ENCODE measurements around the gene TMEM252.

Gene TMEM252

DNA sequence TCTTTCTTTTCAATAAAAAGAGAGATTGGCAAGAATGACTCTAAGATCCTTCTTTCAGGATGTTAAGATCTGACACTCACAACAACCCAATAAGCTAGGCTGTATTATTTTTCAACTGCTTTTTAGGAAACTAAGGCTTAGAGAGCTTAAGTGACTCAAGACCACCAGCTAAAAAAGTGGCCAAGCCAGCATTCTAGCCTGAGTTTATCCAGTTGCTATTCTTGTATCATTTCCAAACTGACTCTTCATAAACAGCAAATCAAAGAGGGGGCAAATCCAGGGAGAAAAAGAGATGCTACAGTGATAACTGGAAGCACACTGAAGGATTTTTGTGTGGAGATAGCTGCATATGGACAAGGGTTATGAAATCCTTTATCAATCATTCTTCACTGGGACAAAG lies 47.1 kb downstream of the TMEM252 start:
- no peak for DNase-seq (ENCODE audit: low read depth)
- no peak overlapping the region for H3K4me3 ChIP-seq (ENCODE audit: low read length)
- TF ChIP-seq, protein P1, sequence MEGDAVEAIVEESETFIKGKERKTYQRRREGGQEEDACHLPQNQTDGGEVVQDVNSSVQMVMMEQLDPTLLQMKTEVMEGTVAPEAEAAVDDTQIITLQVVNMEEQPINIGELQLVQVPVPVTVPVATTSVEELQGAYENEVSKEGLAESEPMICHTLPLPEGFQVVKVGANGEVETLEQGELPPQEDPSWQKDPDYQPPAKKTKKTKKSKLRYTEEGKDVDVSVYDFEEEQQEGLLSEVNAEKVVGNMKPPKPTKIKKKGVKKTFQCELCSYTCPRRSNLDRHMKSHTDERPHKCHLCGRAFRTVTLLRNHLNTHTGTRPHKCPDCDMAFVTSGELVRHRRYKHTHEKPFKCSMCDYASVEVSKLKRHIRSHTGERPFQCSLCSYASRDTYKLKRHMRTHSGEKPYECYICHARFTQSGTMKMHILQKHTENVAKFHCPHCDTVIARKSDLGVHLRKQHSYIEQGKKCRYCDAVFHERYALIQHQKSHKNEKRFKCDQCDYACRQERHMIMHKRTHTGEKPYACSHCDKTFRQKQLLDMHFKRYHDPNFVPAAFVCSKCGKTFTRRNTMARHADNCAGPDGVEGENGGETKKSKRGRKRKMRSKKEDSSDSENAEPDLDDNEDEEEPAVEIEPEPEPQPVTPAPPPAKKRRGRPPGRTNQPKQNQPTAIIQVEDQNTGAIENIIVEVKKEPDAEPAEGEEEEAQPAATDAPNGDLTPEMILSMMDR (IDR thresholded peaks at IDR 0.05; ENCODE audit: insufficient read depth, low read depth, low read length, missing control alignments): no peak

DNA sequence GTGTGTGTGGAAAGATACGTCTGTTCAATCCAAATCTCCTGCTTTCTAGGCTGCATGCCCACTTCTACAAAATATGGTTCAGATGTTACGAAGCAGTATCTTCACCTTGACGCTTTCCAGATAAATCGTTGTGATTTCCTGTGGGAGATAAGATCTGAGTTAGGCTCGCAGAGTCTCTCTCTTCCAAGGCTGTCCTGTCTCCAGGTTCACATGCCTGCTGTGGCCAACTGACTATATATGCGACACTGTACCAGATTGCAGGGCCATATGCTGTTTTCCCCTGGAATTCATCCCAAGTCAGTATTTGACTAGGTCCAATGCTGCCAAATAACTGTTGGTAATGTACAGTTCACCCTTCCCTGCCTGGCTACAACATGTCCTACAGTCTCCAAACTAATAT lies 47.9 kb downstream of the TMEM252 start:
- TF ChIP-seq, protein P1 (IDR thresholded peaks at IDR 0.05; ENCODE audit: insufficient read depth, low read depth, low read length, missing control alignments): no peak
- DNase-seq (ENCODE audit: low read depth): no peak
- no peak overlapping the region for H3K4me3 ChIP-seq (ENCODE audit: low read length)

DNA sequence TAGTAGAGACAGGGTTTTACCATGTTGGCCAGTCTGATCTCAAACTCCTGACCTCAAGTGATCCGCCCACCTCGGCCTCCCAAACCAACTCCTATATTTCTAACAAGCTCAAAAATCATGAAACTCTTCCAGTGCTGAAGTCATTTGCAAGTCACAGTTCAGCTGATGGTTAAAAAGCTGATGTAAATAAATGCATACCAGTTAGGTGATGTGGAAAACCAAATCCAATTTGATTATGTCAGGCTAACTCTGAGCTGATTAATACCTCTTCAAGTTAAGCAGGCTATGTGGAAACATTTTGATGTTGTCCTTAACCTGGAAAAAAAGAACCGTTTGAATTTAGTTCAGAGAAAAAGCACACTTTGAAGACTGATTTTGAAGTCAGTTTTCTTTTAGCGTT lies 51.0 kb downstream of the TMEM252 start:
- no peak for DNase-seq (ENCODE audit: low read depth)
- TF ChIP-seq, protein P1 (IDR thresholded peaks at IDR 0.05; ENCODE audit: insufficient read depth, low read depth, low read length, missing control alignments): no peak

DNA sequence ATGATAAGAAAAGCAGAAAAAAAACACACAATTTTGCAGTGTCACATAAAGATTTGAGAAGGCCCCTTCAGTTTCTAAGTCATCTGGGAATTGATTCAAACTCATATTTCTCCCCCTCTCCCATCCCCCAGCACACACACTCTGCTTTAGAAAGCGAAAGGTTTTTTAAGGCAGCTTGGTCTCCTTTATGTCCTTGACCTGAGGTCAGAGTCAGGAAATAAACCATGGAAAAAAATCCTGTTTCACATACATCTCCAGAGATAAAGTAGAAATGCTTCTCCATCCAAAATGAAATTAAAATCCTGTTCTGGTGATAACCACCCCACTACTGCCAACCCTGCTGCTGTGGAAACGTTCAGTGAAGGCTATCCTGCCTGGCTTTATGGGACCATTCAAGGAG lies 52.6 kb downstream of the TMEM252 start:
- no peak for DNase-seq (ENCODE audit: low read depth)
- no peak overlapping the region for H3K4me3 ChIP-seq (ENCODE audit: low read length)
- TF ChIP-seq, protein P1 (IDR thresholded peaks at IDR 0.05; ENCODE audit: insufficient read depth, low read depth, low read length, missing control alignments): no peak

More for the DNA sequence above, 51.0 kb downstream of the TMEM252 start:
- no peak overlapping the region for H3K4me3 ChIP-seq (ENCODE audit: low read length)

Measured in epithelial cell of esophagus (primary cell).